Activated CD8-positive, alpha-beta memory T cell treated with anti-CD3 and anti-CD28 coated beads, Interleukin-2, amount 50 U/mL, for 4 hours (primary cell): Measurements from ENCODE around the gene MEIOSIN.
"Not testable (repeated sequence)": the region's sequence is repeated elsewhere in the genome, so short reads cannot be mapped to it uniquely, and the experiment has no call there.

Source experiments
- DNase-seq: peaks from one replicate; pipeline ENCODE4 v3.0.0-alpha.2; 2020

The MEIOSIN gene, protein sequence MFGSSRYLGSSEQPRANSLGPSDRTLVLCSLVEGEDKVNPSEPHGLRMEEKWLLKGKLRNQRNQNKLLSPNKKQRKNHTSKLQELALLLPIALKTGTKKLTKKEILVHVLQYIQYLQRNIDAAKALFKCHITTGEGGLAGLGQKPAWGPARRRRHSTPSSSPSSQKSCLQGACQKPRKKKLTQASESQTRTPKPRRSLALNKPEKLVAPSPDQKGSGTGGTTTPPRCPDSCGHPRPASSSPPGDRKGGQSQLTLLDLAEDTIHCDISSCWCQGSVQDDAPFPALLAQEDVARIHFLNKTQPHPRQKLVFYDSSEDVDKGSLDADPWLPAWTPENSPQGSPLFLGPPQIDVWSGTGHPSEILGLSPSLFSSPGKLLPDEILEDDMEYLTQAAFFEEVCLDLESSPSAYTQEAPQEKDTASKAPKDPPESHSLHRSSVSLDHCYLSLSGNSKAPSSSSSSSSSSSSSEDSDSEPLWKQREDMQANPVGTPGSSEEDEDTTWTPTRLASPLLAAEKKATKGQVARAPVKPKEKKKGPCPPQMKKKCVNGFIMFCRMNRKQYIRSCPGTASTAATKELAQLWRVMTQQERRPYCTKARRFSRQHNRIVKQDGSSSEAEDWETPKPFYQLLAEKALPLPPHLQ

DNA sequence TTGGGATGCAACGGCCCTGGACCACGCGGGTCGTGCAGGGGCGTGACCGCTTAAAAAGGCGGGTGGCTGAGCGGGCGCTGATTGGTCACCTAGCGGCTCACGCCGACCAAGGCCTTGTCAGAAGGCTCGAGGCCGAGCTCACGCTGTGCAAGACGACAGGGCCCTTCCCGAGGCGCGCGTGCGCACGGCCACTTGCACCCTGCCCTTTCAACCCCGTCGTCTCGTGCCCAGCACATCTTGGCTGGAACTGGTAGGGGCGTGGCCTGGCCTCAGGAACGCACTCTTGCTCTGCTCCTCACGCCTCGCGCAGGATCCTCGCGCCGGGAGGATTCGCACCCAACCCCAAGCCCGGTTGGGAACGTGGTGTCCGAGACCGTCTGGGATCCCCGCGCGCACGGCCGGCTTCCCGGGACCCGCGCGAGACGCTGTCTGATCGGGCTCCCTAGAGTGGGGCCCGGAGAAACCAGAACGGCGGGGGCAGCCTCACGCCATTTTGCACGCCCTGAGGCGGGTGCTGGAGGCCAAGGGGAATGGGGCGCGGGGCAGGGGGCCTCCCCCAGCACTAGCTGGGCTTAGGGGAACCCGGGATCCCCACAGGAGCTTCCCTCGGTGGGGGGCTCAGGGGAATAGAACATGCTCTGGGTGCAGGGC is at the start of gene MEIOSIN:
MEIOSIN (plus strand) TSS at position 280 of the 651 bp plus-strand sequence. CDS start 1,938 bp downstream, outside the sequence.
- no peak for DNase-seq

DNA sequence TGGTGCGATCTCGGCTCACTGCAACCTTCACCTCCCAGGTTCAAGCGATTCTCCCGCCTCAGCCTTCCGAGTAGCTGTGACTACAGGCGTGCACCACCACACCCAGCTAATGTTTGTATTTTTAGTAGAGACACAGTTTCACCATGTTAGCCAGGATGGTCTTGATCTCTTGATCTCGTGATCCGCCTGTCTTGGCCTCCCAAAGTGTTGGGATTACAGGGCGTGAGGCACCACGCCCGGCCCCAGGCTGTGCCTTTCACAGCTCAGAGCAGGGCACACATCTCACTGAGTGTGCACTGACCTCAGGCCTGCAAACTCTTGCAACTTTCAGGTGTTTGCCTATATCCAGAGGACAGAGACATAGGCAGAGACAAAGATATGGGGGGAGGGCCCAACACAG is 48.2 kb upstream of the MEIOSIN start:
- DNase-seq = not testable (repeated sequence)

DNA sequence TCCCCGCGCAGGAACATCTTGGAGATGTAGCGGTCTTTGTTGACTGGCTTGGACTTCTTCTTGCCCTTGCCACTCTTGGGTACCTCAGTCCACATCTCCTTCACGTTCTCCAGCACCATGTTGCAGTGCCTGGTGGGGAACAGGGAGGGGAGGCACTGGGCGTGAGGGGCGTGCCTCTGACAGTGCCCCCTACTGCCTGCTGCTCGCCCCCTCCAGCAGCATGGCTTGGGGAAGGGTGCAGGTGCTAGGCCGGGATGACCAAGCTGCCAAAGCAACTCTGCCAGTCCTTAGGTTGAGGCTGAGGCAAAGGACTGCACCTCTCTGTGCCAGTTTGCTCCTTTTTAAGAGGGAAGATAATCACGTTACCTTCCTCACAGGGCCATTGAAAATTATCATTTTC is 45.6 kb upstream of the MEIOSIN start:
- no peak for DNase-seq

- DNase-seq = peak; percentile 87
Observed at GRCh38 chr19:45691516-45692186, 41.6 kb upstream of the MEIOSIN start, which contains the start of gene SNRPD2. TSS of gene SNRPD2 (minus strand) at chr19:45691953. CDS start at chr19:45691888, 65 bp downstream.

GRCh38 chr19:45692187-45693105 is 40.8 kb upstream of the MEIOSIN start, which contains the start of gene QPCTL:
TSS of gene QPCTL (plus strand) at chr19:45692666. CDS start at chr19:45692704, 38 bp downstream.
- DNase-seq = peak; percentile 94

DNA sequence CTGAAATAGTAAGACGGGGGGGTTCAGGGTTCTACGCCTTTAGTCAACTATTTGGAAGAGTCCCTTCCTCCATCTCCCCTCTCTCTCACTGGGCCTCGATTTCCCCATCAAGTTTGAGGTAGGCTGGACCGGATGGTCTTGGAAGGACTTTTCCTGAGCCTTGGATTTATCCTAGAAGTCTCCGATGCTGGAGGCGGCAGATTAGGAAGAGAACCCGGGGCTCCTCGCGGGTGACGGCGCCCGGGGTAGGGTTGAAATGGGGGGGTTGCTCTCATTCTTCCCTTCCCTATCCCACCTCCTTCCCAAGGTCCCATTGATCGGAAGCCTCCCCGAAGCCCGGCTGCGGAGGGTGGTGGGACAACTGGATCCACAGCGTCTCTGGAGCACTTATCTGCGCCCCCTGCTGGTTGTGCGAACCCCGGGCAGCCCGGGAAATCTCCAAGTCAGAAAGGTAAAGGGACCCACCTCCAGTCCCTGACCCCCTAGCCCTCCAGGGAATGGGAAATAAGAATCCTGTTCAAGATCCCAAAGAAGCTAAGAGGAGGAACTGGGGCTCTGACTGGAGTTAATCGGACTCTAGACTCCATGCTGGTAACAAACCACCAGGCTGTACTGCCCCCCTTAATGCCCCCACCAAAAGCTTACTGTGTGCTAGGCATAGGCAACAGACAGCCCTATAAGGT is 40.0 kb upstream of the MEIOSIN start:
- DNase-seq = peak; percentile 79

DNA sequence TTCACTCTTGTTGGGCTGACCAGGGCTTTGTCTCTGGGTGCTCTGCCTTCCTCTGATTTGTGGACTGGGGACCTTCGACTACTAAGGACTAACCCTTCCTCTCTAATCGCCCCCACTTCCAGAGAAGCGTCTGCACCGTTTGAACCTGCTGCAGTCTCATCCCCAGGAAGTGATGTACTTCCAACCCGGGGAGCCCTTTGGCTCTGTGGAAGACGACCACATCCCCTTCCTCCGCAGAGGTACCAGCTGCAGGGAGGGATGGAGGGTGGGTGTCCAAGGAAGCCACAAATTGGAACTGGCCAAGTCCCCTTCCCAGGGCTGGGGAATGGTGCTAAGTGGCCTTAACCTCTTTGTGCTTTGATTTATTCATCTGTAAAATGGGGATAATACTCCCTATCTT is 31.6 kb upstream of the MEIOSIN start:
- DNase-seq = no peak

- no peak for DNase-seq
Observed at GRCh38 chr19:45705115-45705514, 28.1 kb upstream of the MEIOSIN start.

GRCh38 chr19:45705710-45706415 is 27.4 kb upstream of the MEIOSIN start:
- no peak for DNase-seq

DNA sequence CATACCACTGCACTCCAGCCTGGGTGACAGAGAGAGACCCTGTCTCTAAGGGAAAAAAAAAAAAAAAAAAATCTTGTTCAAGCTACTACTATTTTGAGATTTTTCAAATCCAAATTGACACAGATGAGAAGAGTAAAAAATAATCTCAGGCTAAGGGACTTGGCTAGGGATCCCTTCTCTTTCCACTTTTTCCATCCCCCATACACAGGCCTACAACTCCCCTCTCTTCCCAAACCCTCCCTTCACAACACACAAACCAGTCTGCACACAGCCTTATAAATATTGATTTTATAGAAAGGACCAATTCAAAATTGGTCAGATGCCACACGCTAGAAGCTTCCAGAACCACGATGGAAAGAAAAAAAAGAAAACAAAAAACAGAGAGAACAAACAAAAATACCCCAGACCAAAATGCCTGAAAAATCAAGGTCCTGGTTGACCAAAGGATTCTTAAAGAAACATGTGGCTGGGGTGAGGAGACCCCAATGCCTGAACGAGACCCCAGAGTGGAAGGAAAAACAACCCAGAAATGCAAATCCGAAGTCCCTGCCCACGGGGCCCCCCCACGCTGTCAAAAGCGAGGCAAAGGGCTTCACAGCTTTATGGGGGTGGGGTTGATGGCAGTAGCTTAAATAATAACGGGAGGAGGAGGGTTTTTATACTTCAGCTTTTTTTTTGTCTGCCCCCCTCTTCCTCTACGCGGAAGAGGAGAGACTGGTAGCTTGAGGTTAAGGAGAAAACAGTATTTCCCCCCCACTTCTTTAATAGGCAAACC is 22.7 kb upstream of the MEIOSIN start:
- DNase-seq = no peak

DNA sequence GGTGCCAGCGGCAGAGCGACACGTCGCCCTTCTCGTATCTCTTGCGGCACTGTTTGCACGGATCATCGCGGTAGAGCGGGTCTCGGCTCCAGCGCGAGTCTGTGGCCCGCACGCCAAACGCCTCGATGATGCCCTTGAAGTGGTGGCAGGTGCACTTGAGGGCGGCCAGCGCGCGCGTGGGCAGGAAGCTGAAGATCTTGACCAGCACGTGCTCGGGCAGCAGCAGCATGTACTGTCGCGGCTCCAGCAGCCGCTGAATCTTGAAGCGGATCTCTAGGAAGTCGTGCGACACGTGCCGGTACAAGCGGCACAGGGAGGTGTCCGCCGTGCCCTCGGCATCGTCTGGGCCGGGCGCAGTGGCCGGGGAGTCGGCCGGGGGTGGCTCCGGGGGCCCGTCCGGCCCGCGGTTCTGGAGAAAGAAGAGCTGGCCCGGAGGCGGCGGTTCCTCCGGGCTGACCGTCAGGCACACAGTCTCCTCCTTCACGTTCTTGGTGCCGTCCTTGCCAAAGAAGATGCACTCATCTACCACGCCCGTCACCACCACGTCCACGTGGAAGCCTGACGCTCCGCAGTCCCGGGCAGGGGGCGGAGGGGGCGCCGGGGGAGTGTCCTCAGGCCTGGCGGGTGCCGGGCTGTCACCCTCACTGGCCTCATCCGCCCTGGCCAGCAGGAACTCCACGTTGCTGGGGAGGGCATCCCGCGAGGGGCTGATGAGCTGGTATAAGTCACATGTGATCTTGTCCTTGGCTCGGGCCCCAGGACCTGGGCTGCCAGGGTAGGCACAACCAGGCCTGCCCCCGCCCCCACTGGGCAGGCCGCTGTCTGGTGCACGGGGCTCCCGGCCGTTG is 21.2 kb upstream of the MEIOSIN start:
- DNase-seq = no peak

DNA sequence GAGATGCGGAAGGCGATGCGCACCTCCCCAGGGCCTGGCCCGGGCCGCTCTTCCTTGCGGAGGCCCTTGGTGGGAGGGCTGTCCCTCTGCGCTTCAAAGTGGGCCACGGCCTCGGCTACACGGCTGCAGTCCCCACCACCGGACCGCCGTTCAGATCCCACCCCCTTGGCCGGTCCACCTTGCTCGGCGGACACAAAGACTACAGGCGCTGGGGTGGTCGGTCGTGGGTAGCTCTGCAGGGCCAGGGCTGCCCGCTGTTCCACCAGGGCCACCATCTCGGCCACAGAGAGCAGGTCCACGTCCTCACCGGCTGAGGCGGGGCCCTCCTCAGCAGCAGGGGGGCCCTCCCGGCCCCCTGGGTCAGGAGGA is 20.6 kb upstream of the MEIOSIN start:
- DNase-seq = no peak

DNA sequence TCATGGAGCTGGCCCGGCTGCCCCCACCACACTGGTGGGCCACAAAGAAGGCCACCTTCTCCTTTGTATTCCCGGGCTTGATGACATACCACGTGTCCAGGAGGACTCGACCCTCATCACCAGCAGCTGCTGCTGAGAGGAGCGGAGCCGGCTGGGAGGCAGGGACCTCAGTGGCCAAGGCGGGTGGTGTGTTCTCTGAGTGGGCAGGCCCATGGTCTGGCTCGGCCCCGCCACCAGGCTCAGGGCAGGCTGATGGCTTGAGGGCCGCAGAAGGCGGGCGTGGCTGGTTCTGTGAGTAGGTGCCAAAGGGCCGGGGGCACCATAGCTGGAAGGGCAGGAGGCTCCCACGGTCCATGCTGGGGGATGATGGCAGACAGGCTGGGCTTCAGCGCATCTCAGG is 20.1 kb upstream of the MEIOSIN start:
- no peak for DNase-seq

DNA sequence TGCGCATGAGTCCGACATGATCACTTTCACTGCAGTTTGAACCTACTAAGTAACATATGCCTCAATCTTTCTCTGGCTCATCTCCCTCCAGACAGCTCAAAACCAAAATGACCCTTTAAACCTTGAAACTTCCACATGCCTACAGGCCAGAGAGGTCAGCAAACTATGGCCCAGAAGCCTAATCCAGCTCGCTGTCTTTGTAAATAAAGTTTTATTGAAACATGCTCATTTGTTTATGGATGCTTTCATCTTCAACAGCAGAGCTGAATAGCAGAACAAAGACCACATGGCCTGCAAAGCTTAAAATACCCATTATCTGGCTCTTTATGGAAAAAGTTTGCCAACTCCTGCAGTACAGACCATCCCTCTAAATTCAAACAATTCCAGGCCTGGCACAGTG is 18.1 kb upstream of the MEIOSIN start:
- DNase-seq = no peak

DNA sequence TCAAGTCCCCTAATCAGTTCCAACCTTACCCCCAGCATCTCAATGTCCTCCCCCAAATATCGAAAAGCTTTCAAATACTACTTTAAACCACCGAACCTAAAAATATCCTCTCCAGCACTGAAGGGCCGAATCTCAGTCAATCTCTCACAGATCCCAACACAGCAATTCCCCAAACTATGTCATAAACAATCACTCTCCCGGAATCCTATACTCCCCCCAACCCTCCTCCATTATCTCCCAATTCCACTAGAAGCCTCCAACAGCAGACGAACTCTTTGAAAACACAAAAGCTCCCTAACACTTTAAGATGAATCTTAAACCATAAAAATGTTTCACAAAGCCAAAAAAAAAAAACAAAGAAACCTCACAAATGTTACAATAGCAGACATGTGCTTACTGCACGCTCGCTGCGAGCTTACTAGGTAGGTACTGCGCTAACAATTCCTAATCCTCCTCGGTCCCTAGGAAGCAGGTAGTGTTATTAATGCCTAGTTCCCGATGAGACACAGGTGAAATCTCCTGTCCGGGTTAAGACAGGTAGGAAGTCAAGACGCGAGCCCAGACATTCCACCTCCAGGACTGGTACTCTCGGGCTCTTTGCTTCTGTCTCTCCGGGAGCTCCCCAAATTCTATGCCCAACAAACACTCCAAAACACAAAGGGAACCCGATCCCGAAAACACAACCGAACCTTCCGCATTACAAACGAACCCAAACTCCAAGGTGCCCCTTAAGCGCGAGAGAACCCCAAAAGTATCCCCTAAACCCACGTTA is 16.7 kb upstream of the MEIOSIN start:
- DNase-seq = no peak

DNA sequence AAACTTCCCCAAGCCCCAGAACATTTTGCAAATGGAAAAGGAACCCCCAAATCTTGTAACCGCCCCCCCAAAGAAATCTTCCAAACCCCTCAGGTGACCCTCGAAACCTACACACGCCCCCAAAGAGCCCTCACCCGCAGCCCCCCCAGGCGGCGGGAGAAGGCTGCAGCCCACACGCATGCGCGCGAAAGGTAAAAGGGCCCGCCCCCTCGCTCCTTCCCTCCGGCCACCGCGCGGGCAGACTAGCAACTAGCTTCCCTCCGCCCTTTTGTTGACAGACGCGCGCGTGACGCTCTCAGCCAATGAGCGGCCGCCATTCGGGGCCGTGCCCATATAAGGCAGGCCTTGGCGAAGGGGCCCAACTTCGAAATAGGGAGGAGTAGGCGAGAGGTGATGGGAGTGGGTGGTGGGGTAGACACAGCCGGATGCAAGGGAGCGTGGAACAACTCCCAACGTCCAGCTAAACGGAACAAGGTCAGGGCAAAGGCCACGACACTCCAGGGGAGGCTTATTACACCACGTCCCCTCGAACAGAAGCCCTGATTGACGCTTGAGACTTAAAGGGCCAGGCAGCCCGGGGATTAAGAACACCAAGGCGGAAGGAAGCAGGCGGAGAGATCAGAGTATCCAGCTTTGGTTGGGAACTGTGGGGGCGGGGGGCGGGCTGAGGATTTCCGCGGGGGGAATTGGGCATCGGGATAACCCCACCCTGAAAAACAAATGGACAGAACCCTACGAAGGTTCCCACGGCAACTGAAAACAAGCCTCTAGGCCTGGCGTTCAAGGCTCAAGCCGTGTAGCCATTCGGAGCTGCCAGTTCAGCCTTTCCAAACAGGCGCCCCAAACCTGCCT is 15.9 kb upstream of the MEIOSIN start:
- DNase-seq = peak; percentile 96
